Measurements from ENCODE around the gene ARHGEF18. TPM values are rescaled to one million over a fixed set of nuclear protein-coding genes. Genes with fewer than 3 reads are reported as not detected.
"Not testable (repeated sequence)": the region's sequence is repeated elsewhere in the genome, so short reads cannot be mapped to it uniquely, and the experiment has no call there.

Gene ARHGEF18
- total RNA-seq, 1 experiment from 2014 or later = 9.4 TPM

DNA sequence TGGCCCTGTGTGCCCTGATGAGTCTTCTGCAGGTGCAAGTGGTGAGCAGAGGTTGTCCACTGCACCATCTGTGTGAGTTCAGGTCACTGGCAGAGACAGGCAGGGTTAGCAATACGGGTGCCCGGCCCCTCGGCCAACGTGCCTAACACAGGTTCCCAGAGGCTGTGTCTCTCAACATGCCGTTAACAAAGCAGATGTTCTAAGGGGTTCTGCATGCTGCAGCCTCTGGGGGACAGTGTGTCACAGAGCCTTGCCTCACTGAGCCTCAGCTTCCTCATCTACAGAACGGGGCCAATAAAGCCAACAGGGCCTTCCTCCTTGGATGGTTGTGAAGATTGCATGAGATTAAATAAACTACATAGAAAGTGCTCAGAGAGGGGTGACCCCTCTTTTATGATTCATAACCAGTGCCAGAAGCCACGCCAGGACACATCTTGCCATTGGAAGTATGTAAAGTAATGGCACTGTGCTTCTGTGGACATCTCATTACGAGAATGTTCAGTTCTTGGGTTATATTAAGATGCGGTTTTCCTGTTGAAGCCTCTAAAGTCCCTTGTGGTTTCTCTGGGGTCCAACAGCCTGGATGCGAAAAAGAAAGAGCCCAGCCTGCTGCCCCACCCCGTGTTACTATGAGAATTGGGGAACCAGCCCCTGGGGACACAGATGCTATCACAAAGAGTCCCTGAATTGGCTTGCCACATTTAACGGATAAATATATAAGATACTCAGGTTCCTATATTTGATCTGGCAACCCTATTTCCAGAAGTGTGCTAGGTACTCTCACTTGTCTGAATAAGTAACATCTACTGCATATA, 11.2 kb upstream of the ARHGEF18 start:
- H3K4me3 ChIP-seq (ENCODE audit: low read length) = peak overlapping the region; percentile 34; the same call in 1 of the 2 replicates

DNA sequence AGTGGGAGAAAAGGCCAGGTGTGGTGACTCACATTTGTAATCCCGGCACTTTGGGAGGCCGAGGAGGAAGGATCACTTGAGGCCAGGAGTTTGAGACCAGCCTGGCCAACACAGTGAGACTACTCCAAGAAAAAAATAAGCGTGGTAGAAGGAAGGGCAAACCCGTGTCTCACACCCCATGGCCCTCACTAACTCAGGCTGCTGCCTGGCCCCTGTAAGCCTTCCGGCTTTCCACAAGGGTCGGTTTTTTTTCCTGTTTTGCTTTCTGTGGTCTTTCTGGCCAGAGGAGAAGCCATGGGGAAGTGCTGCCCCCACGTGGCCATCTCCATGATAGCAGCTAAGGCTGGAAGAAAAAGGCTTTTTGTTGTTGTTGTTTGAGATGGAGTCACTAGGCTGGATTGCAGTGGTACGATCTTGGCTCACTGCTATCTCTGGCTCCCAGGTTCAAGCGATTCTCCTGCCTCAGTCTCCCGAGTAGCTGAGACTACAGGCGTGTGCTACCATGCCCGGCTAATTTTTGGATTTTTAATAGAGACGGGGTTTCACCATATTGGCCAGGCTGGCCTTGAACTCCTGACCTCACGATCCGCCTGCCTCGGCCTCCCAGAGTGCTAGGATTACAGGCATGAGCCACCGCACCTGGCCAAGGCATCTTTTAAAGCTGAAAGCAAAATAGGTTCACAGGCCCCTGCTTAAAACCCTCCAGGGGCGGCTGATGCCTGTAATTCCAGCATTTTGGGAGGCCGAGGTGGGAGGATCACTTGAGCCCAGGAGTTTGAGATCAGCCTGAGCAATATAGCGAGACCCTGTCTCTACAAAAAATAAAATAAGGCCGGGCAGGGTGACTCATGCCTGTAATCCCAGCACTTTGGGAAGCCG, 7.5 kb upstream of the ARHGEF18 start:
- Histone ChIP-seq H2AFZ (ENCODE audit: low read length) (no peak overlapping the region), H3K27ac (ENCODE audit: low read length) (no peak overlapping the region), H3K4me2 (ENCODE audit: low read depth, low read length, poor library complexity, severe bottlenecking) (no peak overlapping the region)

More for the DNA sequence above, 11.2 kb upstream of the ARHGEF18 start:
- DNase-seq = peak; percentile 89
- H3K9me2 ChIP-seq (replicated peaks; ENCODE audit: insufficient read depth, low read length) = no peaks in the 10 kb centered on the region
- H2AFZ ChIP-seq (ENCODE audit: low read length) = peak overlapping the region; percentile 18; the same call in 1 of the 2 replicates
- peak overlapping the region; percentile 12; the same call in 1 of the 2 replicates for H3K9ac ChIP-seq (ENCODE audit: low read length)
- no peaks in the 10 kb centered on the region for H4K20me1 ChIP-seq (ENCODE audit: insufficient read depth, low read depth, low read length)
- H3K27ac ChIP-seq (ENCODE audit: low read length) = peak overlapping the region; percentile 84
- H3K27me3 ChIP-seq (ENCODE audit: low read length) = no peaks in the 10 kb centered on the region
- peaks cover 22% of the 10 kb centered on the region for H3K4me1 ChIP-seq (ENCODE audit: low read length)
- H3K4me2 ChIP-seq (ENCODE audit: low read depth, low read length, poor library complexity, severe bottlenecking) = peak overlapping the region; percentile 62
- H3K79me2 ChIP-seq (ENCODE audit: low read length) = no peaks in the 10 kb centered on the region
- no peaks in the 10 kb centered on the region for H3K36me3 ChIP-seq (ENCODE audit: insufficient read depth, low read length)
- H3K9me3 ChIP-seq (ENCODE audit: low read length) = no peaks in the 10 kb centered on the region

DNA sequence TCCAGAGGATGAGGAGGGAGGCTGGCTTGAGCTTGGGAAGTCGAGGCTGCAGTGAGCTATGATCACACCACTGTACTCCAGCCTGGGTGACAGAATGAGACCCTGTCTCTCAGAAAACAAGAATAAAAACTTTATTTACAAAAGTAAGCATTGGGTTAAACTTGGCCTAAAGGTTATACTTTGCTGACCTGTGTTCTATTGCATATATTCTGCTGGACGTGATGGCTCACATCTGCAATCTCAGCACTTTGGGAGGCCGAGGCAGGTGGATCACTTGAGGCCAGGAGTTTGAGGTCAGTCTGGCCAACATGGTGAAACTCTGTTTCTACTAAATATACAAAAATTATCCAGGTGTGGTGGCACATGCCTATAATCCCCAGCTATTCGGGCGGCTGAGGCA, 6.6 kb upstream of the ARHGEF18 start:
- Histone ChIP-seq H3K36me3 (ENCODE audit: insufficient read depth, low read length) (no peaks in the 10 kb centered on the region), H3K4me3 (ENCODE audit: low read length) (no peak overlapping the region)

More for the DNA sequence above, 7.5 kb upstream of the ARHGEF18 start:
- Histone ChIP-seq H3K79me2 (ENCODE audit: low read length) (no peaks in the 10 kb centered on the region), H3K36me3 (ENCODE audit: insufficient read depth, low read length) (no peaks in the 10 kb centered on the region), H3K4me1 (ENCODE audit: low read length) (peaks cover 25% of the 10 kb centered on the region), H3K4me3 (ENCODE audit: low read length) (no peak overlapping the region), H3K9me2 (replicated peaks; ENCODE audit: insufficient read depth, low read length) (no peaks in the 10 kb centered on the region), H3K27me3 (ENCODE audit: low read length) (no peaks in the 10 kb centered on the region), H4K20me1 (ENCODE audit: insufficient read depth, low read depth, low read length) (0 out of 2 replicates have a peak, but pooled peaks cover 3% of the 10 kb centered on the region), H3K9me3 (ENCODE audit: low read length) (no peaks in the 10 kb centered on the region), H3K9ac (ENCODE audit: low read length) (no peak overlapping the region)
- DNase-seq = peak; percentile 92

DNA sequence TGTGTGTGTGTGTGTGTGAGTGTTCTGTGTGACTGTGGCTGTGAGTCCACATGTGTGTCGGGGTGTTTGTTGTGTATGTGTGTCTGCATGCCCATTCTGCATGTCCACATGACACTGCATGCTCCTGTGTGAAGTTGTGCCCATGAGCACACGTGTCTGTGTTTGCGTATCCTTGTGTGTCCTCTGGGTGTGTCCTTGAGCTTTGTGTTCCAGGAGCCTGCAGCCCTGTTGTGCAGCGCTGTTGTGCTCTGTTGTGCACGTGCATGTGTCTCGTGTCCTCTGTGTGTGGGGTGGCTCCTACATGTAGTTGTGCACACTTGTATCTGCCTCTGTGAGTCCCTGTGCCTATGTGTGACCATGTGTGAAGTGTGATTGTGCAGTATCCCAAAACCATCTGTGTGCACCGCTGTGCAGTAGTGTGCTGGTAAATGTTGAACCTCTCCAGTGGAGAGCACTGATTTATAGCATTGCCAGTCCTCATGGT, 2.2 kb upstream of the ARHGEF18 start:
- H2AFZ ChIP-seq (ENCODE audit: low read length) = no peak overlapping the region
- no peak overlapping the region for H3K27ac ChIP-seq (ENCODE audit: low read length)
- H3K4me2 ChIP-seq (ENCODE audit: low read depth, low read length, poor library complexity, severe bottlenecking) = no peak overlapping the region
- peaks cover 18% of the 10 kb centered on the region for H3K4me1 ChIP-seq (ENCODE audit: low read length)
- H3K9me2 ChIP-seq (replicated peaks; ENCODE audit: insufficient read depth, low read length) = no peaks in the 10 kb centered on the region
- H3K9me3 ChIP-seq (ENCODE audit: low read length) = no peaks in the 10 kb centered on the region
- H3K4me3 ChIP-seq (ENCODE audit: low read length) = no peak overlapping the region
- H3K79me2 ChIP-seq (ENCODE audit: low read length) = no peaks in the 10 kb centered on the region
- H3K27me3 ChIP-seq (ENCODE audit: low read length) = no peaks in the 10 kb centered on the region
- H4K20me1 ChIP-seq (ENCODE audit: insufficient read depth, low read depth, low read length) = 0 out of 2 replicates have a peak, but pooled peaks cover 3% of the 10 kb centered on the region
- DNase-seq = no peak
- H3K36me3 ChIP-seq (ENCODE audit: insufficient read depth, low read length) = no peaks in the 10 kb centered on the region
- H3K9ac ChIP-seq (ENCODE audit: low read length) = no peak overlapping the region

More for the DNA sequence above, 6.6 kb upstream of the ARHGEF18 start:
- no peaks in the 10 kb centered on the region for H3K27me3 ChIP-seq (ENCODE audit: low read length)
- peaks cover 18% of the 10 kb centered on the region for H3K4me1 ChIP-seq (ENCODE audit: low read length)
- no peak overlapping the region for H3K27ac ChIP-seq (ENCODE audit: low read length)
- H3K9me3 ChIP-seq (ENCODE audit: low read length) = no peaks in the 10 kb centered on the region
- no peak overlapping the region for H3K4me2 ChIP-seq (ENCODE audit: low read depth, low read length, poor library complexity, severe bottlenecking)
- H3K79me2 ChIP-seq (ENCODE audit: low read length) = no peaks in the 10 kb centered on the region
- H4K20me1 ChIP-seq (ENCODE audit: insufficient read depth, low read depth, low read length) = 0 out of 2 replicates have a peak, but pooled peaks cover 3% of the 10 kb centered on the region
- DNase-seq = no peak
- H3K9me2 ChIP-seq (replicated peaks; ENCODE audit: insufficient read depth, low read length) = no peaks in the 10 kb centered on the region
- no peak overlapping the region for H2AFZ ChIP-seq (ENCODE audit: low read length)
- no peak overlapping the region for H3K9ac ChIP-seq (ENCODE audit: low read length)

DNA sequence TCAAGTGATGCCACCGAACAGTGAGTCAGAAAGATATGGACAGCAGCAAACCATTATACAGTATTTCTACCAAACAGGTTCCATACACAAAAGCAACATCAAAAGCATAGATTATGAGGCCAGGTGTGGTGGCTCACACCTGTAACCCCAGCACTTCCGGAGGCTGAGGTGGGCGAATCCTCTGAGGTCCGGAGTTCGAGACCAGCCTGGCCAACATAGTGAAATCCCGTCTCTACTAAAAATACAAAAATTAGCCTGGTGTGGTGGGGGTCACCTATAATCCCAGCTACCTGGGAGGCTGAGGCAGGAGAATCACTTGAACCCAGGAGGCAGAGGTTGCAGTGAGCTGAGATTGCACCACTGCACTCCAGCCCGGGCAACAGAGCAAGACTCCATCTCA, 1.7 kb upstream of the ARHGEF18 start:
- not testable (repeated sequence) for H3K4me3 ChIP-seq (ENCODE audit: low read length); H3K9ac ChIP-seq (ENCODE audit: low read length); H3K4me2 ChIP-seq (ENCODE audit: low read depth, low read length, poor library complexity, severe bottlenecking)

DNA sequence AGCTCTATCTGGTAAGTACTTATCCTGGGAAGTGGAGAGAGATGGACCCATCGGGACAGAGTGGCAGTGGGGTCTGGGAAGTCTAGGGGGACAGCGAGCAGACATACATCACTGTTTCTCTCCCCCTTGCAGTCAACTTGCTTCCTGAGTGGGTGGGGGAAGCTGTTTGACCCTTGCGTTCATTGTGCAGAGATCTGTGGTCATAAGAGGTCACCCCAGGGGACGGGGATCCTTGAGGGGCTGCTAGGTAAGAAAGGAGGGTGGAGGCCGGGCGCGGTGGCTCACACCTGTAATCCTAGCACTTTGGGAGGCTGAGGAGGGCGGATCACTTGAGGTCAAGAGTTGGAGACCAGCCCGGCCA, 474 bp downstream of the ARHGEF18 start:
- Histone ChIP-seq H3K4me3 (ENCODE audit: low read length) (no peak overlapping the region), H4K20me1 (ENCODE audit: insufficient read depth, low read depth, low read length) (0 out of 2 replicates have a peak, but pooled peaks cover 3% of the 10 kb centered on the region), H3K4me2 (ENCODE audit: low read depth, low read length, poor library complexity, severe bottlenecking) (peak overlapping the region; percentile 35), H3K9ac (ENCODE audit: low read length) (no peak overlapping the region), H3K9me2 (replicated peaks; ENCODE audit: insufficient read depth, low read length) (no peaks in the 10 kb centered on the region), H3K27me3 (ENCODE audit: low read length) (no peaks in the 10 kb centered on the region), H3K9me3 (ENCODE audit: low read length) (no peaks in the 10 kb centered on the region), H3K36me3 (ENCODE audit: insufficient read depth, low read length) (no peaks in the 10 kb centered on the region), H3K79me2 (ENCODE audit: low read length) (no peaks in the 10 kb centered on the region), H3K4me1 (ENCODE audit: low read length) (peaks cover 18% of the 10 kb centered on the region), H2AFZ (ENCODE audit: low read length) (peak overlapping the region; percentile 63; the same call in 1 of the 2 replicates), H3K27ac (ENCODE audit: low read length) (no peak overlapping the region)
- no peak for DNase-seq

More for the DNA sequence above, 1.7 kb upstream of the ARHGEF18 start:
- H4K20me1 ChIP-seq (ENCODE audit: insufficient read depth, low read depth, low read length); H3K27me3 ChIP-seq (ENCODE audit: low read length); H3K9me3 ChIP-seq (ENCODE audit: low read length); H3K36me3 ChIP-seq (ENCODE audit: insufficient read depth, low read length); H3K9me2 ChIP-seq (replicated peaks; ENCODE audit: insufficient read depth, low read length); DNase-seq; H2AFZ ChIP-seq (ENCODE audit: low read length); H3K79me2 ChIP-seq (ENCODE audit: low read length); H3K27ac ChIP-seq (ENCODE audit: low read length): not testable (repeated sequence)
- H3K4me1 ChIP-seq (ENCODE audit: low read length) = peaks cover 18% of the 10 kb centered on the region

DNA sequence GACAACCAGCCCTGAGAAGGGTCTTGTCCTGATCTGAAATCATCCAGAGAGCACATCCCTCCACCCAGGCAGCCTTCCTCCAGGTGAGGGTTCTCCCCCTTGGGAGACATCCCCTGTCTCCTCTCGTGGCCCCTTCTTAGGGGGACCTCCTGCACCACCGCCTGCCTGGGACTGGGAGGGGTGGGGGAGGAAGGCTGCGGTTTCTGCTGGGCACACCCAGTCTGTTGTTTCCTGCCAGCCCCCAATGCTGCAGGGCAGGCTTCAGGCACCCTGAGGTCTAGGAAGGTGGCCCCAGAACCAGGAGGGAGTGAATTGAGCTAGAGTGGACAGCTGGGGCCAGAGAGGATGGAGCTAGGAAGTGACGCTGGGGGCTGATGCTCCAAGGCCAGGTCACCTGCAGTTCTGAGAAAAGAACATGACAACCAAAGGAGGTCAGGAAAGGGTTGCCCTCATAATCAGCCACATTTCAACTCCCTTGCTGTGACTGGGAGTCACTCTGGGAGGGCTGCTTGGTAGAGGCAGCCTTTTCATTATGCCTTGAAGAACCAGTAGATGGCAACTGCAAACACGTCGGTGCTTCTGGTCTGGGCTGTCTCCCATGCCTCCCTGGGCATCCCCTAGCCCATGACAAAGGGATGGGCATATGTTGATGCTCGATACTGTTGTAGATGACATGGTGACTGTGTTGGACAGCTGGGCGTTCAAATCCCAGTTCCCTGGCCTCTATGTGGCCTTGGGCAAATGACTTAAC, 1.4 kb downstream of the ARHGEF18 start:
- Histone ChIP-seq H3K27me3 (ENCODE audit: low read length) (no peaks in the 10 kb centered on the region), H3K4me3 (ENCODE audit: low read length) (no peak overlapping the region), H4K20me1 (ENCODE audit: insufficient read depth, low read depth, low read length) (0 out of 2 replicates have a peak, but pooled peaks cover 3% of the 10 kb centered on the region), H3K9me2 (replicated peaks; ENCODE audit: insufficient read depth, low read length) (no peaks in the 10 kb centered on the region), H3K4me2 (ENCODE audit: low read depth, low read length, poor library complexity, severe bottlenecking) (no peak overlapping the region), H3K79me2 (ENCODE audit: low read length) (no peaks in the 10 kb centered on the region), H3K36me3 (ENCODE audit: insufficient read depth, low read length) (no peaks in the 10 kb centered on the region), H2AFZ (ENCODE audit: low read length) (no peak overlapping the region), H3K9ac (ENCODE audit: low read length) (no peak overlapping the region), H3K9me3 (ENCODE audit: low read length) (no peaks in the 10 kb centered on the region), H3K4me1 (ENCODE audit: low read length) (peaks cover 18% of the 10 kb centered on the region), H3K27ac (ENCODE audit: low read length) (no peak overlapping the region)
- DNase-seq = no peak

Data from Karpas-422 (cell line).